AG04449 (cell line): ENCODE data around the gene IL1RAPL1.

Source experiments
- CTCF ChIA-PET: fragments of 350-600 bp; formaldehyde crosslinking; extraction: SDS; loops from one replicate; lab custom pipeline; 2021; ENCODE audit warnings: antibody characterized with exemption; lab: Yijun Ruan, JAX
- POLR2A ChIA-PET: fragments of 400-600, 350-600 bp; formaldehyde crosslinking; extraction: SDS; loops from one replicate; lab custom pipeline; 2020; ENCODE audit warnings: antibody characterized with exemption, inconsistent platforms; lab: Yijun Ruan, JAX
- DNase-seq: peaks from one replicate; pipeline ENCODE4 v3.0.0-alpha.2; 2010; ENCODE audit warnings: low read depth, low spot score
- H3K4me3 ChIP-seq: 2 replicates; pipeline ENCODE4 v1.5.1; 2011; ENCODE audit warnings: low read depth, mild to moderate bottlenecking, control low read depth, low read length
- TF ChIP-seq, protein P1 (sequence below): IDR thresholded peaks from one replicate; pipeline ENCODE4 v1.5.1; 2011; ENCODE audit warnings: mild to moderate bottlenecking, moderate library complexity, low read length, control low read depth, inconsistent platforms; ENCODE audit not compliant: insufficient read depth; ENCODE audit errors: missing control alignments

Gene IL1RAPL1

DNA sequence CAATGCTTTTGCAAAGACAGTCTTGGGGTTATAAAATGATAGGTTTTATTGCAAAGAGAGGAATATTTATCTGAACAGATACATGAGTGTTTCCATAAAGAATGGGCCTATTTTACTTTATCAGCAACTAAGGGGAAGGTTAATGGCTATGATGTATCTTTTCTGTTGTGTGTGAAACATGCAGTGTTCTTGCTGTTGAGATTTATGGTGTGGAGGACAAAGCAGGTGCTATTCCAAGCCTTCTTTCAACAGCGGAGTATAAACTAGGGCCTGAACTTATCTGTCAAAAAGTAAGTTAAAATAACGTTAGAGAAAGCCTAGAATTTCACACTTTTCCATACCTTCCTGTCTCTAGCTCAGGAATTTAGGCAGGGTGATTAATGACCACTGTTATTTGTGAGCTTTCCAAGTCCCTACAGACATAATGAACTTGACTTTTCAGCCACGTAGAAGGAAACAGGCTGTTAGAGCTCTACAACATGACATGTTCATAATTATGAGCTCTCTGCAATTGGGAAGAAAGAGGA, 411.4 kb downstream of the IL1RAPL1 start:
- POLR2A ChIA-PET: no interaction called here
- no peak overlapping the region for H3K4me3 ChIP-seq
- CTCF ChIA-PET: no interaction called here
- no peak for DNase-seq
- TF ChIP-seq, protein P1, sequence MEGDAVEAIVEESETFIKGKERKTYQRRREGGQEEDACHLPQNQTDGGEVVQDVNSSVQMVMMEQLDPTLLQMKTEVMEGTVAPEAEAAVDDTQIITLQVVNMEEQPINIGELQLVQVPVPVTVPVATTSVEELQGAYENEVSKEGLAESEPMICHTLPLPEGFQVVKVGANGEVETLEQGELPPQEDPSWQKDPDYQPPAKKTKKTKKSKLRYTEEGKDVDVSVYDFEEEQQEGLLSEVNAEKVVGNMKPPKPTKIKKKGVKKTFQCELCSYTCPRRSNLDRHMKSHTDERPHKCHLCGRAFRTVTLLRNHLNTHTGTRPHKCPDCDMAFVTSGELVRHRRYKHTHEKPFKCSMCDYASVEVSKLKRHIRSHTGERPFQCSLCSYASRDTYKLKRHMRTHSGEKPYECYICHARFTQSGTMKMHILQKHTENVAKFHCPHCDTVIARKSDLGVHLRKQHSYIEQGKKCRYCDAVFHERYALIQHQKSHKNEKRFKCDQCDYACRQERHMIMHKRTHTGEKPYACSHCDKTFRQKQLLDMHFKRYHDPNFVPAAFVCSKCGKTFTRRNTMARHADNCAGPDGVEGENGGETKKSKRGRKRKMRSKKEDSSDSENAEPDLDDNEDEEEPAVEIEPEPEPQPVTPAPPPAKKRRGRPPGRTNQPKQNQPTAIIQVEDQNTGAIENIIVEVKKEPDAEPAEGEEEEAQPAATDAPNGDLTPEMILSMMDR: no peak

DNA sequence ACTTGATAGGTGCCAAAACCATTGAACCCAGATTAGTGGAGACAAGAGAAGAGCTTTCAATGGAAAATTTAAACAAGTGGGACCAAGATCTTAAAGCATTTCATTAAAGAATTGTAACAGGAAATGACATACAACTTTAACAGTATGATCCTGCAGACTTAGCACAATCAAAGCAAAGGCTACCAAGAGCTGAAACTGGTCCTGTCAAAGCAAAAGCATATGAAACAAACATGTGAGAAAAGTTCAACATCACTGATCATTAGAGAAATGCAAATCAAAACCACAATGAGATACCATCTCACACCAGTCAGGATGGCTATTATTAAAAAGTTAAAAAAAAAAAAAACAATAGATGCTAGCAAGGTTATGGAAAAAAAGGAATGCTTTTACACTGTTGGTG, 425.6 kb downstream of the IL1RAPL1 start:
- ChIA-PET CTCF (no interaction called here), POLR2A (no interaction called here)
- TF ChIP-seq, protein P1: no peak
- H3K4me3 ChIP-seq: no peak overlapping the region
- DNase-seq: no peak

DNA sequence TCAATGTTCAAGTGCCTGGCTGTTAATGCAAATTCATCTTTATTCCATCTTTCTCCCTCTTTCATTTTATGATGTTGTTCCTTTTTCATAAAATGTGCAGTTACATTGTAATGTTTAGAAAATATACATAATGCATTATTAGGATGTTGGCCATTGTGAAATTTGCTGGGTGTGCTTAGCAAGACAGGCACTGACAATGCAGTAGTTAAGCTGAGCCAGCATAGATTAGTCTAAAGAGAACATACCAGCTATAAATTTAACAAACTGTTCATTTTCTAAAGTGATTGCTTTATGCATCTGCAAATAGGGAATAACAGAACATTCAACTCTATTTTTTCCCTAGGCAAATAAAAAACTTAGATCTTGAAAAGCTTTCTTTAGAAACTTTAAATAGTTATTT, 436.0 kb downstream of the IL1RAPL1 start:
- DNase-seq: no peak
- ChIA-PET POLR2A (no interaction called here), CTCF (no interaction called here)
- TF ChIP-seq, protein P1: no peak
- H3K4me3 ChIP-seq: no peak overlapping the region

DNA sequence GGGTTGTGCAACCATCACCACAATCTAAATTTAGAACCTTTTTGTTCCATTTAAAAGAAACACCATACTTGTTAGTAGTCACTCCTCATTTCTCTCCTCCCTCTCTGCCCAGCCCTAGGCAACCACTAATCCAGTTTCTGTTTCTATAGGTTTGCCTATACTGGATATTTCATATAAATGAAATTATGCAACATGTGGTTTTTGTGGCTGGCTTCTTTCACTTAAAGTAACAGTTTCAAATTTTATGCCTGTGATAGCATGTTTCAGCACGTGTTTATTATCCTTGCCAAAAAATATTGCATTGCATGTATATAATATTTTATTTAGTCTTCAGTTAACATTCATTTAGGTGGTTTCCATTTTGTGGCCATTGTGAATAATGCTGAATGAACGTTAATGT, 437.6 kb downstream of the IL1RAPL1 start:
- ChIA-PET CTCF (no interaction called here), POLR2A (no interaction called here)
- DNase-seq: no peak
- TF ChIP-seq, protein P1: no peak
- H3K4me3 ChIP-seq: no peak overlapping the region

DNA sequence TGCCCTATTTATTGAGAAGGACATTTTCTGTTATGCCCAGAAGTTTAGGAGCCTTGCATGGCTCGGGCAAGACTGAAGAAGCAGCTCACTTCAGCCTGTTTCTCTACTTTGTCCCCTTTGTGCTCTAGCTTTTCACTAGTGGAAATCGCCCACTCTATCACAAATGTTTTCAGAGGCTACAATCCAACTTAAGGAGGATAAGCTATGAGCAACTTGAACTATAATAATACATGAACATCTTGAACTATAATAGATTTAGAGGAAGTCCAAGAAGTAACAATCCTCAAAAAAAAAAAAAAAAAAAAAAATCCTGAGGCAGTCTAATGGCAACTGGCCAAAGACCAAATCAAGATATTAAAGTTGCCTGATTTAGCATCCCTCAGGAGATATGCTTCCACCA, 452.3 kb downstream of the IL1RAPL1 start:
- ChIA-PET CTCF (no interaction called here), POLR2A (no interaction called here)
- no peak for DNase-seq
- TF ChIP-seq, protein P1: no peak
- no peak overlapping the region for H3K4me3 ChIP-seq

DNA sequence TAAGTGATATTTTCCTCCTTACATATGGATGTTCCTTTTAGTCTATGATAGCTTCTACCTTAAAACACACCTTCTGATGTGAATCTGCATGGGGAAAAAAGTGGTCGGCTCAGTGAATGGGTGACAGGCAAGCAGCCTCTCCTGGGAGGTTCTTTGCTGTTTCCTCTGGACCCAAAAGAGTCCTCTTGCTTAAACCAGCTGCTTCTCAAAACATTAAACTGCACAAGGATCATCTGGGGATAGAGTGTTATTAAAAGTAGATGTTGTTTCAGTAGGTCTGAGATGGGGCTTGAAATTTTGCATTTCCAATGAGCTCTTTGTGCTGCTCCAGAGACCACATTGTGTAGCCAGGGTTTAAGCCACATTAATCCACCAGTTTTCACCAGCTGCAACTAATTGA, 452.9 kb downstream of the IL1RAPL1 start:
- TF ChIP-seq, protein P1: no peak
- ChIA-PET POLR2A (no interaction called here), CTCF (no interaction called here)
- DNase-seq: no peak
- H3K4me3 ChIP-seq: no peak overlapping the region
